HG02852 (cell line): ENCODE results near the gene ISX.
"Not testable (repeated sequence)": the region's sequence is repeated elsewhere in the genome, so short reads cannot be mapped to it uniquely, and the experiment has no call there.

Experiments used
- ATAC-seq: cut with Tn5 transposase; IDR thresholded peaks from one replicate; pipeline ENCODE4 v1.9.1; 2021; ENCODE audit warnings: mild to moderate bottlenecking, moderate library complexity; ENCODE audit not compliant: unreplicated experiment

Gene ISX

DNA sequence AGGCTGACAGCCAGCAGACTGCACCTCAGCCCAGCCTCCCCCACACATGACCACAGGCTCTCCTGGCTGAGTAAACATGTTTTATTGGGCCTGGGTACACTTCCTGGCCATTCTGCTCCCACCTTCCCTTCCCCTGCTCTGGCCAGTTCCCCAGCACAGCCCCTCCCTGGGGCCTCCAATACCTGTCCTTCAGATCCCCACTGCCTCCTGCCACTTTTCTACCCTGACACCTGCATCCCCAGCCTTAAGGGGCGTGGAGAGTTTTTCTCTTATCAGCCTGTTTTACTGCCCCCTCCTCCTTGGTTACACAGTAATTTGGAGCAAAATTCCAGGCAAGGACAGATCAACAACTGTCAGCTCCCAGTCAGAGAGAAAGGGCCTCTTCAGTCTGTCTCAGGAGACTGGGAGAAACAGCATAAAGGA is at the start of gene ISX:
Gene ISX (plus strand): TSS at position 363 of the 423 bp plus-strand sequence. CDS start 930 bp downstream, outside the sequence.
- no peak for ATAC-seq

DNA sequence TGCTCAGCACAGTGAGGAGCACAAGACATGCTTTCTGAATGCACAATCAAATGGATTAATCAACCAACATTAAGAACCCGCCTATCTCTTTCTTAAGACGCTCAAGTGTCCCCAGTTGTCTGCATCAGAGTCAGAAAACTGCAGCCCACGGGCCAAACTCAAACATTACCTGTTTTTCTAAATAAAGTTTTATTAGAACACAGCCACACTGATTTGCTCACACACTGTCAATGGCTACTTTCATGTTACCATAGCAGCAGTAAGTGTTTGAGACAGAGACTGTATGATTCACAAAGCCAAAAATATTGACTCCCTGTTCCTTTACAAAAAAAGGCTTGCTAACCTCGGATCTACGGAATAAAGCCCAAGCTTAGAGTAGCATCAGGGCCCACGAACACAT is 49.0 kb upstream of the ISX start:
- no peak for ATAC-seq

GRCh38 chr22:35018995-35019394 is 47.0 kb upstream of the ISX start:
- ATAC-seq, result no peak

DNA sequence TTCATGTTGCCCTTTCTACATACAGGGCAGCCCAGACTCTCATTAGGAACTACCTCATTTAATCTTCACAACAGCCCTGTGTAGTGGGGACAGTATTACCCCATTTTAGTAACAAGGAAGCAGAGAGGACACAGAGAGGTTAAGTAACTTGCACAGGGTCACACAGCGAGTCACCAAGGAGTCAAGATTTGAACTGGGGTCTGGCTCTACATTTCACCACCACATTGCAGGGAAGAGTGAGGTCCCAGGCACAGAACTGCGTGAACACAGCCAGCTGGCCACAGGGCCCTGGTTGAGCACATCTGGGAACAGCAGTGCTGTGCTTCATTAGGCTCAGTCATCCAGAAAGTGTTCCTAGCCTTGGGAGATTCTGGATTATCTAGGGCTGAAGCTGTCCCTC is 45.4 kb upstream of the ISX start:
- ATAC-seq, result no peak

GRCh38 chr22:35021161-35021560 is 44.8 kb upstream of the ISX start:
- no peak for ATAC-seq

DNA sequence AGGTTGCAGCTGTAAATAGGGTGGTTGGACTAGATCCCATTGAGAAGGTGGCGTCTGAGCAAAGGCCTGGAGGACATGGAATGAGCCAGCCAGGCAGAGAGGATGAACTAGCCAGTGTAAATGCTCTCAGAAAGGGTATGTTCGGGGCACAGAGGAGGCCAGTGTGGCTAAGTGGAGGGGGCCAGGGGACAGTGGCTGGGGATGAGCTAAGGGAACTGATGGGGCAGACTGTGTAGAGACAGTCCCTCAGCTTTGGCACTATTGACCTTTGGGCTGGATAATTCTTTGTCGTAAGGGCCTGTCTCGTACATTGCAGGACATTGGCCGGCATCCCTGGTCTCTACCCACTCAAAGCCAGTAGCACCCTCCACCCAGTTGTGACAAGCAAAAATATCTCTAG is 43.7 kb upstream of the ISX start:
- ATAC-seq, result no peak

GRCh38 chr22:35023692-35024363 is 42.1 kb upstream of the ISX start:
- ATAC-seq, result no peak

DNA sequence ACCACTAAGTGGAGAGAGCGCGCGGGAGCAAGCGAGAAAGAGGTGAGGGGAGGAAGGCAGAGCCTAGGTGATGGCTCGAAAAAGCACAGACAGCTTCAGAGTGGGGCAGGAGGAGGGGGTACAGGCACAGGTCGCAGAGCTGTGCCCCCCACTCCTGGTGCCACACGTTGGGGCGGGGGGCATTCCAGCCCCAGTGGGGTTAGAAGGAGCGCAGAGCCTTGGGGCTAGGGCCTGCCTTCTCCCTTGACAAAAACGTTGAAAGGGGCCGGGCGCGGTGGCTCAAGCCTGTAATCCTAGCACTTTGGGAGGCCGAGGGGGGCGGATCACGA is 41.6 kb upstream of the ISX start:
- ATAC-seq, result no peak

DNA sequence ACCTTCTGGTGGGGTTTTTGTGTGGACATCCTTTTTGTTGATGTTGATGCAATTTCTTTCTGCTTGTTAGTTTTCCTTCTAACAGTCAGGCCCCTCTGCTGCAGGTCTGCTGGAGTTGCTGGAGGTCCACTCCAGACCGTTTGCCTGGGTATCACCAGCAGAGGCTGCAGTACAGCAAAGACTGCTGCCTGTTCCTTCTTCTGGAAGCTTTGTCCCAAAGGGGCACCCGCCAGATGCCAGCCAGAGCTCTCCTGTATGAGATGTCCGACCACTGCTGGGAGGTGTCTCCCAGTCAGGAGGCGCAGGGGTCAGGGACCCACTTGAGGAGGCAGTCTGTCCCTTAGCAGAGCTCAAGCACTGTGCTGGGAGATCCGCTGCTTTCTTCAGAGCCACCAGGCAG is 35.8 kb upstream of the ISX start:
- ATAC-seq, result not testable (repeated sequence)

- no peak for ATAC-seq
These were observed 33.4 kb upstream of the ISX start for GRCh38 chr22:35032571-35032970.

DNA sequence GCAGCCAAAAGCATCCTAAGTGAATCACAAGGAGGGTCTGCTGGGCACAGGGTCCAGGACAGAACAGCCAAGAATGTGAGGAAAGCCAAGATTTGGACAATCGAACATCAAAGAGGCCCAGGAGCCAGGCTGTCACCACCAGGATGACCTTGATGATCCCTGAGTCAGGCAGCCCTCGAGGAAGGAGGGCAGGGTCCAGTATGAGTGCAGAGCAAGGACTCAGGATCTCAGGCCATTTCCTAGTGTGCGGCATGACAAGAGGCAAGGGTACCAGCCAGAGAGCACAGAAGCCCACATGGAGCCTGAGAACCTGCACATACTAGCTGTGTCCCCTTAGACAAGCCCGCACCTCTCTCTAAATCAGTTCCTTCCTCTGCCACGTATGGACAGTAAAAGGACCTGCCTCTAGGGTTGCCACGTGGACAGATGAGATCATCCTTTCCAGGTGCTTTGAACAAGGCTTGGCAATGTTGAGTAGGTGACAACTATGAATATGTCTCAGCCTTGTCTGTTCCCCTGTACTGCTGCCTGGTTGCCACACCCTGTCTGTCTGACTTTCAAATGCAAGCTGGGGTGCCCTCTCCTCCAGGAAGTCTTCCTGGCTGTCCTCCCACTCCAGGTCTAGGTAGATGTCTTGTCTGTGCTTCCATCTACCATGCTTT is 32.2 kb upstream of the ISX start:
- ATAC-seq, result no peak

- no peak for ATAC-seq
These were observed 31.0 kb upstream of the ISX start for GRCh38 chr22:35034963-35035362.

DNA sequence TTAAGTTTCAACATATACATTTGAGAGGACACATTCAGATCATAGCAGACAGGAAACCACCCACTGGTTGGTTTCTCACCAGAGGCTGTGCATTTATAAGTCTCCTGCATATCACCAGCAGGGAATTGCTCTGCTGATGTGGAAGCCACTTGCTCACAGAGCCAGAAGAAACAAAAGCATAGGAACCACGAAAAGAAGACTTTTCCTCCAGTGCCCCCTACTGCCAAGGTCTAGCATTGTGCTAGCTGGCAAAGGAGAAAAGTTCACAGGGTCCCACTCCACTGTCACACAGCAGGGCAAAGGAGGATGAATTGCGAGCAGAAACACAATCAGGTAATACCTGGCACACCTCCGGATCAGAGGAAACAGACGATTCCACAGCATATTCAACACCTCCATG is 28.9 kb upstream of the ISX start:
- ATAC-seq, result no peak

DNA sequence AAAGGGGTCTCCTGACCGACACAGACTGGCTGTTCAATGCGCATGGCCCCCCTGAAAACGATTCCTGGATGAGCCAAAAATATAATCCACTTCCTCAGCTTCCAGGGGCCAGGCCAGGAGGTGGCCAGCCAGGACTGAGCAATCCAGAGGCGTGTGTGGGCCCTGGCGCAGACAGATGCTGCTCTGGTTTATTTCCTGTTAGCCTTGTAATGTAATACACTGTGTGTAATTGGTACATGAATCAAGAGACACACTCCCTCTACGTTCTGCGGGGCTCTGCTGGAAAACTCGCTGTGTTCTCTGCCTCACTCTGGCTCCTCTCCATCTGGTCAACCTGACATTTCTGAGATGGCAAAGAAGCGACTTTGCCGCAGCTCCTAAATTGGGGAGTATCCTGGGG is 26.3 kb upstream of the ISX start:
- ATAC-seq, result no peak

- ATAC-seq, result no peak
These were observed 22.6 kb upstream of the ISX start for GRCh38 chr22:35043252-35043933.

DNA sequence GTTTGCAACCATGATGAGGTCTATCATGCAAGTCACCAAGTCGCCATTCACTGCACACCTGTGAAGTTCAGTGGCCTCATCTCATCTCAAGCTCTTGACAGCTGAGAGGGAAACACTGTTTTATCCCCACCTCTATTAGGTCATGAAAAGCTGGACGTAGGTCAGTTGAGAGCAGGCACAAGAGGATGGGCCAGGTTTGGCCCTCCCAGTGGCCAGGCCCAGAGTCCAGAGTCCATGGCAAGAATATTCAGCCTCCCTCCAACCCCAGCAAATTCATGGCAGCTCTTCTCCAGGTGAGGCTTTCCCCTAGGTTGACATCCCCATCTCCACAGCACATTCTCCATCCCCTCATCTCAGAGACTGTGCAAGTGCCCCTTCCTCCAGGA is 22.0 kb upstream of the ISX start:
- no peak for ATAC-seq

DNA sequence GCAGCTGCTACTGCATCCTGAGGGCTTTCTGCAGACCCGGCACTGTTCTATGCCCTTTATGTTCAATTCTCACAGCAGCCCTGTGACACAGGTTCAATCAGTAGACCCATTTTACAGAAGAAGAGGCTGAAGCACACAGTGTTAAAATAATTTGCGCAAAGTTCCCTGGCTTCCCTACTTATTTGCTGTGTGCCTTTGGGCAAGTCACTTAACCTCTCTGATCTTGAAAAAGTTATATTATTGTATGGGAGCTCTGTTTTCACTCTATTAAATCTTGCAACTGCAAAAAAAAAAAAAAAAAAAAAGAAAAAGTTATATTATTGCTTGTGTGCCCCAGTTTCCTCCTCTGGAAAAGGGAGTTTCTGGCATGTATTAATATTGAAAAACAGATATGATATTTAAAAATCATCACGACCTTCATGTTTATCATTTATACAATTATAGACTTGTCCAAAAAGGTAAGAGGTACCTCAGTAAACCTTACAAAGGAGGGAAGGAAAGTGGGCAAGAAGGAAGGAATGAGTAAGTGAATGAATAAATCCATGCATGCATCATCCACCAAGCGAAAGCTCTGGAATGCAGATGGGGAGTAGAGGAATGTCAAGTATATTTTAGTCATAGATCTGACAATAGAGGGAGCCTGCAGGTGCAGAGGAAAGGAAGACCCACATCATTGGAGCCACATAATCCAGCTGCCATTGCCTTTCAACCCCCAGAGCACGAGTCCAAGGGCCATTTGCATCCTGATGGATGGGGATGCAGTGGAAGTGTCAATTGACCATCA is 21.2 kb upstream of the ISX start:
- ATAC-seq, result no peak

GRCh38 chr22:35045451-35045850 is 20.5 kb upstream of the ISX start:
- ATAC-seq, result no peak

- no peak for ATAC-seq
These were observed 19.1 kb upstream of the ISX start for GRCh38 chr22:35046744-35047462.

DNA sequence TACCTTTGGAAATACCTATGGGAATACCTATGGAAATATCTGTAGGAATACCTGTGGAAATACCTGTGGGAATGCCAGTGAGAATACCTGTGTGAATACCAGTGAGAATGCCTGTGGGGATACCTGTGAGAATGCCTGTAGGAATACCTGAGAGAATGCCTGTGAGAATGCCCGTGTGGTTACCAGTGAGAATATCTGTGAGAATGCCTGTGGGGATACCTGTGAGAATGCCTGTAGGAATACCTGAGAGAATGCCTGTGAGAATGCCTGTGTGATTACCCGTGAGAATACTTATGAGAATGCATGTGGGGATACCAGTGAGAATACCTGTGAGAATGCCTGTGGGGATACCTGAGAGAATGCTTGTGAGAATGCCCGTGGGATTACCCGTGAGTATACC is 15.9 kb upstream of the ISX start:
- ATAC-seq, result not testable (repeated sequence)

GRCh38 chr22:35051013-35051535 is 14.9 kb upstream of the ISX start:
- ATAC-seq, result no peak
